ENCODE data around the gene USH2A. TPM values are rescaled to one million over a fixed set of nuclear protein-coding genes. Genes with fewer than 3 reads are reported as not detected.

Gene USH2A
- polyA plus RNA-seq, 1 of the 3 experiments (the other 2 are of a cell fraction) = under 0.01 TPM

DNA sequence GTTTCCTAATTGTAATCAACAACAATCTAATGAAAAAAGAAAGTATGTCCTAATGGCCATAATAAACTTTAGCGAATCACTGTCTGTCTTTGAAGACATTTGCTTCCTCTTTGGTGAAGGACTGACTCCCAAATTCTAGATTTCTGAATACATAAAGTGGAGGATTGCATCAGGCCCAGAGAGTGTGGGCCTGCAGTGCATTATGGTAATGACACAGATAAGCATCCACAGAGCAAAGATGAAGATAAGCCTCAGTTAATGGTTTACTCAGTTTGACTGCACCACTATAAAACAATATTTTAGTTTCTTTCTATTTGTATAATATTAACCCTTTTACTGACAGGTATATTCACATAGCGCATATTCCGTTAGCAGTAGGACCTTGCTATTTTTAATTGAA, 490.7 kb downstream of the USH2A start:
- no peak overlapping the region for H3K4me3 ChIP-seq (ENCODE audit: low read depth in 2 of 2, low read length in 1 of 2)
- no peaks in the 10 kb centered on the region for H3K27me3 ChIP-seq (ENCODE audit: insufficient read depth)
- H3K9ac ChIP-seq = no peak overlapping the region
- ChIA-PET CTCF (no interaction called here), POLR2A (no interaction called here)
- H3K9me2 ChIP-seq = no peaks in the 10 kb centered on the region
- H3K36me3 ChIP-seq (replicated peaks in 1 of 2; ENCODE audit: control insufficient read depth in 1 of 2, insufficient read depth in 2 of 2, low read length in 1 of 2) = no peaks in the 10 kb centered on the region
- H3K9me3 ChIP-seq = no peaks in the 10 kb centered on the region
- H2AFZ ChIP-seq (ENCODE audit: low read depth) = no peak overlapping the region
- H3K4me1 ChIP-seq (ENCODE audit: control insufficient read depth in 1 of 2, insufficient read depth in 2 of 2, low read depth in 1 of 2, low read length in 1 of 2) = no peaks in the 10 kb centered on the region; a peak in 1 of 4 replicates
- H3K79me2 ChIP-seq (ENCODE audit: insufficient read depth) = no peaks in the 10 kb centered on the region
- TF ChIP-seq USF2 (IDR thresholded peaks at IDR 0.05; ENCODE audit: borderline replicate concordance, low read depth, low read length) = no peak
- TF ChIP-seq NFIC (IDR thresholded peaks at IDR 0.05; ENCODE audit: borderline replicate concordance) = no peak
- no peak for TF ChIP-seq MEF2A (IDR thresholded peaks at IDR 0.05; ENCODE audit: borderline replicate concordance, low read depth)
- TF ChIP-seq, protein P1, sequence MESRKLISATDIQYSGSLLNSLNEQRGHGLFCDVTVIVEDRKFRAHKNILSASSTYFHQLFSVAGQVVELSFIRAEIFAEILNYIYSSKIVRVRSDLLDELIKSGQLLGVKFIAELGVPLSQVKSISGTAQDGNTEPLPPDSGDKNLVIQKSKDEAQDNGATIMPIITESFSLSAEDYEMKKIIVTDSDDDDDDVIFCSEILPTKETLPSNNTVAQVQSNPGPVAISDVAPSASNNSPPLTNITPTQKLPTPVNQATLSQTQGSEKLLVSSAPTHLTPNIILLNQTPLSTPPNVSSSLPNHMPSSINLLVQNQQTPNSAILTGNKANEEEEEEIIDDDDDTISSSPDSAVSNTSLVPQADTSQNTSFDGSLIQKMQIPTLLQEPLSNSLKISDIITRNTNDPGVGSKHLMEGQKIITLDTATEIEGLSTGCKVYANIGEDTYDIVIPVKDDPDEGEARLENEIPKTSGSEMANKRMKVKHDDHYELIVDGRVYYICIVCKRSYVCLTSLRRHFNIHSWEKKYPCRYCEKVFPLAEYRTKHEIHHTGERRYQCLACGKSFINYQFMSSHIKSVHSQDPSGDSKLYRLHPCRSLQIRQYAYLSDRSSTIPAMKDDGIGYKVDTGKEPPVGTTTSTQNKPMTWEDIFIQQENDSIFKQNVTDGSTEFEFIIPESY (IDR thresholded peaks at IDR 0.05; ENCODE audit: borderline replicate concordance, low read depth) = no peak
- TF ChIP-seq, protein P2, sequence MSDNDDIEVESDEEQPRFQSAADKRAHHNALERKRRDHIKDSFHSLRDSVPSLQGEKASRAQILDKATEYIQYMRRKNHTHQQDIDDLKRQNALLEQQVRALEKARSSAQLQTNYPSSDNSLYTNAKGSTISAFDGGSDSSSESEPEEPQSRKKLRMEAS (IDR thresholded peaks at IDR 0.05; ENCODE audit: low read depth) = no peak
- TF ChIP-seq FOSL2 (IDR thresholded peaks at IDR 0.05; ENCODE audit: borderline replicate concordance, low read depth) = no peak
- TF ChIP-seq GATA2 (CRISPR knock-in tag; IDR thresholded peaks at IDR 0.05) = peak; percentile 79
- TF ChIP-seq USF1 (IDR thresholded peaks at IDR 0.05; ENCODE audit: borderline replicate concordance, low read depth) = no peak
- no peak for TF ChIP-seq NRF1 (IDR thresholded peaks at IDR 0.05; ENCODE audit: low read depth, low read length)
- no peak for TF ChIP-seq TEAD4 (IDR thresholded peaks at IDR 0.05; ENCODE audit: borderline replicate concordance, insufficient read depth)
- TF ChIP-seq MXI1 (IDR thresholded peaks at IDR 0.05; ENCODE audit: low read depth, low read length) = 0 out of 2 replicates have a peak, but pooled peaks have one; percentile 22
- peak; percentile 22 for TF ChIP-seq CHD2 (IDR thresholded peaks at IDR 0.05; ENCODE audit: low read length, partially characterized antibody)
- TF ChIP-seq EP300 (IDR thresholded peaks at IDR 0.05; ENCODE audit: borderline replicate concordance in 1 of 2, low read depth in 1 of 2, low read length in 1 of 2) = peak in 1 of 2 experiments; percentile 84; a peak in 2 of 4 replicates
- no peak for TF ChIP-seq RAD21 (IDR thresholded peaks at IDR 0.05; ENCODE audit: low read length)
- no peaks in the 10 kb centered on the region for H3F3A ChIP-seq (replicated peaks; ENCODE audit: insufficient read depth)
- DNase-seq = peak; percentile 10
- WGBS (ENCODE audit: low lambda C conversion rate) = 66% methylated on average over 3 of the region's 3 CpGs
- H3K27ac ChIP-seq (ENCODE audit: low read depth in 2 of 2, low read length in 1 of 2) = no peak overlapping the region; a peak in 1 of 4 replicates
- H4K20me1 ChIP-seq (ENCODE audit: insufficient read depth) = no peaks in the 10 kb centered on the region
- no peak overlapping the region for H3K4me2 ChIP-seq

DNA sequence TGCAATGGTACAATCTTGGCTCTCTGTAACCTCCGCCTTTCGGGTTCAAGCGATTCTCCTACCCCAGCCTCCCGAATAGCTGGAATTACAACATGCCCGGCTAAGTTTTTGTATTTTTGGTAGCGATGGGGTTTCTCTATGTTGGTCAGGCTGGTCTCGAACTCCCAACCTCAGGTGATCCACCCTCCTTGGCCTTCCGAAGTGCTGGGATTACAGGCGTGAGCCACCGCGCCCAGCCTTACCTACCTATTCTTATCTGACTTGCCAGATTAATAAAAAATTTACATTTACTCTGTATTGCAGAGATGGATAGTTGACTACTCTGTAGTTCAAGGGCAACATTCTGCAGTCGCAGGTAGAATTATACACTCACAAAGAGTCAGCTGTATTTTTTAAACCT, 496.6 kb downstream of the USH2A start:
- Histone ChIP-seq H3K9ac (no peak overlapping the region), H3K27ac (ENCODE audit: low read depth in 2 of 2, low read length in 1 of 2) (no peak overlapping the region), H3K36me3 (replicated peaks in 1 of 2; ENCODE audit: control insufficient read depth in 1 of 2, insufficient read depth in 2 of 2, low read length in 1 of 2) (no peaks in the 10 kb centered on the region), H3K9me2 (no peaks in the 10 kb centered on the region), H3F3A (replicated peaks; ENCODE audit: insufficient read depth) (no peaks in the 10 kb centered on the region), H3K79me2 (ENCODE audit: insufficient read depth) (no peaks in the 10 kb centered on the region), H3K4me2 (no peak overlapping the region), H3K4me3 (ENCODE audit: low read depth in 2 of 2, low read length in 1 of 2) (no peak overlapping the region), H3K27me3 (ENCODE audit: insufficient read depth) (no peaks in the 10 kb centered on the region; the same call in 1 of the 2 replicates), H4K20me1 (ENCODE audit: insufficient read depth) (no peaks in the 10 kb centered on the region), H3K9me3 (no peaks in the 10 kb centered on the region; the same call in 1 of the 2 replicates), H2AFZ (ENCODE audit: low read depth) (no peak overlapping the region), H3K4me1 (ENCODE audit: control insufficient read depth in 1 of 2, insufficient read depth in 2 of 2, low read depth in 1 of 2, low read length in 1 of 2) (no peaks in the 10 kb centered on the region)
- no peak for DNase-seq
- ChIA-PET POLR2A (no interaction called here), CTCF (no interaction called here)
- TF ChIP-seq MEF2A (IDR thresholded peaks at IDR 0.05; ENCODE audit: borderline replicate concordance, low read depth) (no peak), JUND (IDR thresholded peaks at IDR 0.05) (no peak), NFIC (IDR thresholded peaks at IDR 0.05; ENCODE audit: borderline replicate concordance) (no peak), MXI1 (IDR thresholded peaks at IDR 0.05; ENCODE audit: low read depth, low read length) (no peak), USF1 (IDR thresholded peaks at IDR 0.05; ENCODE audit: borderline replicate concordance, low read depth) (no peak), EZH2phosphoT487 (IDR thresholded peaks at IDR 0.05; ENCODE audit: borderline replicate concordance, low read depth) (no peak), REST (IDR thresholded peaks at IDR 0.05; ENCODE audit: low read depth, low read length) (no peak), GABPA (IDR thresholded peaks at IDR 0.05; ENCODE audit: low read depth) (no peak), TCF12 (IDR thresholded peaks at IDR 0.05) (no peak)
- WGBS (ENCODE audit: low lambda C conversion rate) = 80% methylated on average over 12 of the region's 12 CpGs
